ENCODE measurements around the gene CYP3A5.

- TF ChIP-seq EZH2phosphoT487 (IDR thresholded peaks at IDR 0.05; ENCODE audit: low read depth, severe bottlenecking, unreplicated experiment), result no peak
- no peak for TF ChIP-seq CTCF (IDR thresholded peaks at IDR 0.05; ENCODE audit: poor library complexity)
- no peak for TF ChIP-seq EZH2 (IDR thresholded peaks at IDR 0.05; ENCODE audit: borderline replicate concordance)
Measured at GRCh38 chr7:99699946-99700345, 20.1 kb upstream of the CYP3A5 start.
